GM12878 (cell line): Measurements from ENCODE around the gene GRM7. TPM values are rescaled to one million over a fixed set of nuclear protein-coding genes. Genes with fewer than 3 reads are reported as not detected.

Source experiments
- ATAC-seq: fragments of 200-7000 bp; cut with Tn5 transposase; 3 replicates; pipeline ENCODE4 v1.9.1; 2020; ENCODE audit warnings: mild to moderate bottlenecking, moderate library complexity
- BruUV-seq: library from RNA; stranded (reverse); fragments of 400-500 nt; replicated peaks from 2 replicates; lab custom pipeline; 2021; lab: Mats Ljungman, UMichigan
- CTCF ChIA-PET: fragments of 300-600 bp; sonication (Branson Sonifier 250); formaldehyde crosslinking; extraction: SDS; loops from one replicate; lab custom pipeline; 2021; ENCODE audit warnings: inconsistent platforms; lab: Yijun Ruan, JAX
- POLR2A ChIA-PET: fragments of 350-600 bp; formaldehyde crosslinking; extraction: SDS; loops from one replicate; lab custom pipeline; 2021; ENCODE audit warnings: inconsistent platforms; lab: Charles Lee
- RAD21 ChIA-PET: fragments of 300-600 bp; sonication (Branson Sonifier 250); formaldehyde crosslinking; loops from one replicate; lab custom pipeline; 2023; ENCODE audit warnings: antibody characterized with exemption; ENCODE audit not compliant: unreplicated experiment; lab: Charles Lee
- SMC1A ChIA-PET: fragments of 300-600 bp; sonication (Branson Sonifier 250); formaldehyde crosslinking; loops from one replicate; lab custom pipeline; 2023; ENCODE audit not compliant: unreplicated experiment, uncharacterized antibody; lab: Charles Lee
- DNase-seq: peaks from one replicate; pipeline ENCODE4 v3.0.0-alpha.2; 2011; ENCODE audit warnings: low read depth, low spot score
- FAIRE-seq: peaks from 3 replicates; lab custom pipeline; 2011; peaks lifted over from hg19 to GRCh38; lab: Jason Lieb, UNC
- H2AFZ ChIP-seq: 2 replicates; pipeline ENCODE4 v1.6.0; 2011; ENCODE audit warnings: low read depth, low read length, control low read depth; ENCODE audit not compliant: control insufficient read depth
- H3K27ac ChIP-seq: 2 replicates; pipeline ENCODE4 v1.5.1; 2011; ENCODE audit warnings: control low read depth; ENCODE audit not compliant: control insufficient read depth, insufficient read depth
- H3K27me3 ChIP-seq, 2 experiments: replicated peaks in 1 of 2; 2 replicates each; pipeline versions ENCODE4 v1.6.0 to v1.6.1; 2011; ENCODE audit warnings: low read length in 1 of 2; ENCODE audit not compliant: control insufficient read depth in 2 of 2, insufficient read depth in 2 of 2
- H3K36me3 ChIP-seq, 2 experiments: 2 replicates each; pipeline ENCODE4 v1.5.1; 2011; ENCODE audit warnings: low read length in 1 of 2; ENCODE audit not compliant: control insufficient read depth in 2 of 2, insufficient read depth in 2 of 2
- H3K4me1 ChIP-seq: 2 replicates; pipeline ENCODE4 v1.6.1; 2011; ENCODE audit warnings: mild to moderate bottlenecking, low read length, moderate library complexity, mixed read lengths; ENCODE audit not compliant: control insufficient read depth, insufficient read depth
- H3K4me2 ChIP-seq: 2 replicates; pipeline ENCODE4 v1.6.0; 2011; ENCODE audit warnings: control low read depth; ENCODE audit not compliant: control insufficient read depth, insufficient read depth
- H3K4me3 ChIP-seq: fragments of 200-600 bp; sonication (generic); 2 replicates; pipeline ENCODE4 v1.5.1; 2016
- H3K79me2 ChIP-seq: 2 replicates; pipeline ENCODE4 v1.6.0; 2011; ENCODE audit warnings: low read length; ENCODE audit not compliant: control insufficient read depth, insufficient read depth
- H3K9ac ChIP-seq: 2 replicates; pipeline ENCODE4 v1.8.0; 2011; ENCODE audit warnings: low read length, control low read depth, mixed read lengths; ENCODE audit not compliant: control insufficient read depth, insufficient read depth
- H3K9me3 ChIP-seq: replicated peaks from 3 replicates; pipeline ENCODE4 v1.5.1; 2011; ENCODE audit warnings: mild to moderate bottlenecking, low read length; ENCODE audit not compliant: control insufficient read depth, insufficient read depth
- H4K20me1 ChIP-seq: 2 replicates; pipeline ENCODE4 v1.6.0; 2011; ENCODE audit not compliant: control insufficient read depth, insufficient read depth
- BCL11A ChIP-seq: IDR thresholded peaks from 2 replicates; pipeline ENCODE4 v1.6.1; 2011; ENCODE audit warnings: low read depth, low read length
- CBX5 ChIP-seq: sonication (generic); IDR thresholded peaks from 2 replicates; pipeline ENCODE4 v1.6.1; 2016; ENCODE audit warnings: low read depth, moderate library complexity, mild to moderate bottlenecking, inconsistent platforms
- CEBPZ ChIP-seq: fragments of 150-350 bp; IDR thresholded peaks from 2 replicates; pipeline ENCODE4 v1.6.1; 2016; ENCODE audit warnings: low read depth, low read length
- EGR1 ChIP-seq, 2 experiments: IDR thresholded peaks; 1 replicate in 1 of 2; 2 replicates in 1 of 2; pipeline ENCODE4 v1.6.1; 2011 to 2012; ENCODE audit warnings: low read depth in 2 of 2, low read length in 2 of 2, borderline replicate concordance in 1 of 2, mild to moderate bottlenecking in 1 of 2, moderate library complexity in 1 of 2
- EP300 ChIP-seq, 2 experiments: fragments of 150-350 bp in 1 of 2; IDR thresholded peaks; 2 replicates each; pipeline ENCODE4 v1.6.1; 2011 to 2012; ENCODE audit warnings: low read depth in 2 of 2, low read length in 2 of 2, borderline replicate concordance in 1 of 2, improper control_type of control experiment in 1 of 2, inconsistent platforms in 1 of 2; ENCODE audit not compliant: control insufficient read depth in 1 of 2
- ESRRA ChIP-seq: IDR thresholded peaks from 2 replicates; pipeline ENCODE4 v1.6.1; 2012; ENCODE audit warnings: mild to moderate bottlenecking, low read length, improper control_type of control experiment
- MYC ChIP-seq: IDR thresholded peaks from 2 replicates; pipeline ENCODE4 v1.6.1; 2011; ENCODE audit warnings: mild to moderate bottlenecking, low read length, moderate library complexity, inconsistent platforms; ENCODE audit not compliant: insufficient read depth, insufficient replicate concordance, insufficient read length, severe bottlenecking
- NKRF ChIP-seq: fragments of 450-650 bp; conservative IDR thresholded peaks from 2 replicates; pipeline ENCODE4 v1.6.1; 2017; ENCODE audit warnings: mild to moderate bottlenecking, moderate library complexity
- RB1 ChIP-seq: fragments of 450-650 bp; formaldehyde crosslinking; IDR thresholded peaks from 2 replicates; pipeline ENCODE4 v1.6.1; 2017; ENCODE audit warnings: mild to moderate bottlenecking, borderline replicate concordance
- RELA ChIP-seq: fragments of 450-650 bp; IDR thresholded peaks from 2 replicates; pipeline ENCODE4 v1.8.0; 2014; ENCODE audit warnings: borderline replicate concordance; ENCODE audit not compliant: partially characterized antibody
- TARDBP ChIP-seq: IDR thresholded peaks from 2 replicates; pipeline ENCODE4 v1.6.1; 2016; ENCODE audit warnings: borderline replicate concordance
- TCF3 ChIP-seq: IDR thresholded peaks from 2 replicates; pipeline ENCODE4 v1.6.1; 2012; ENCODE audit warnings: low read depth, mild to moderate bottlenecking, low read length, borderline replicate concordance; ENCODE audit not compliant: insufficient read depth
- ZBTB11 ChIP-seq: fragments of 450-650 bp; formaldehyde crosslinking; IDR thresholded peaks from 2 replicates; pipeline ENCODE4 v1.5.0; 2022; ENCODE audit warnings: mild to moderate bottlenecking, missing genetic modification characterization
- ZNF24 ChIP-seq: fragments of 450-650 bp; IDR thresholded peaks from 2 replicates; pipeline ENCODE4 v1.6.1; 2017; ENCODE audit warnings: antibody characterized with exemption, mild to moderate bottlenecking
- WGBS: methylation state at CpG from one replicate; pipeline ENCODE4 v1.1.6; 2016; ENCODE audit warnings: low lambda C conversion rate; ENCODE audit not compliant: insufficient replicate concordance, insufficient coverage; ENCODE audit errors: missing lambda C conversion rate; 5-methylcytosine and 5-hydroxymethylcytosine counted together
- in situ Hi-C: fragments of 300-500 bp; cut with MboI; formaldehyde crosslinking; loops from 9 replicates; pipeline ENCODE4 v1.14.3; 2018; ENCODE audit warnings: mixed read lengths
- intact Hi-C: fragments of 100-400 bp; cut with micrococcal nuclease; formaldehyde crosslinking; loops from one replicate; pipeline ENCODE4 v1.14.2; 2022; ENCODE audit not compliant: unreplicated experiment
- polyA plus RNA-seq, 11 experiments: library from polyadenylated mRNA; depleted of rRNA in 4 of 11; unstranded in 6 of 11; stranded (reverse) in 5 of 11; fragments of >200 nt; fragmentation: Nextera tagmentation in 4 of 11; fragmentation: Illumina TruSeq in 1 of 11; extraction: Ambion mirVana in 4 of 11; extraction: Trizol in 1 of 11; gene quantifications; 1 replicate in 1 of 11; 2 replicates in 10 of 11; pipeline versions ENCODE4 v1.2.1 to v1.2.3, GENCODE V29; 2011 to 2016; ENCODE audit warnings: inconsistent platforms in 2 of 11, missing spikeins in 2 of 11, low read depth in 1 of 11
- total RNA-seq, 4 experiments: library from RNA; depleted of rRNA in 3 of 4; stranded (reverse); fragments of >200 nt in 3 of 4; fragmentation: Illumina TruSeq in 1 of 4; extraction: Trizol in 1 of 4; gene quantifications; 2 replicates each; pipeline versions ENCODE4 v1.2.1 to v1.2.3, GENCODE V29; 2013 to 2021

The GRM7 gene
- total and polyA plus RNA-seq, 10 of the 15 experiments (the other 5 are each of a cell fraction or from before 2014, with no cell fraction given), result not detected

GRCh38 chr3:7650466-7650865 lies 789.6 kb downstream of the GRM7 start:
- in situ Hi-C loops, result no loop called here
- Histone ChIP-seq H3K27me3 (no peaks in the 10 kb centered on the region), H2AFZ (no peak overlapping the region), H4K20me1 (no peaks in the 10 kb centered on the region), H3K36me3 (no peaks in the 10 kb centered on the region), H3K4me1 (no peaks in the 10 kb centered on the region), H3K9me3 (no peaks in the 10 kb centered on the region), H3K27ac (no peak overlapping the region), H3K4me3 (no peak overlapping the region), H3K4me2 (no peak overlapping the region), H3K79me2 (no peaks in the 10 kb centered on the region), H3K9ac (no peak overlapping the region)
- no TSS peak for BruUV-seq
- POLR2A ChIA-PET, result no interaction called here
- no peak for DNase-seq
- RAD21 ChIA-PET, result no interaction called here
- CTCF ChIA-PET, result no interaction called here
- 0% methylated on average over 1 of the region's 1 CpG for WGBS
- FAIRE-seq, result no peak
- no peak for ATAC-seq
- SMC1A ChIA-PET, result interaction anchor here (1.0 to 1.1 kb wide), 2 partner anchors 9 to 47 kb away, joined by 3 read pairs; no protein-coding TSS in a partner anchor
- intact Hi-C loops, result no loop called here
- TF ChIP-seq ZNF24, result no peak
- TF ChIP-seq CEBPZ, result no peak
- no peak for TF ChIP-seq TCF3
- no peak for TF ChIP-seq RB1
- TF ChIP-seq RELA, result no peak
- no peak for TF ChIP-seq ESRRA
- TF ChIP-seq TARDBP, result no peak
- TF ChIP-seq CBX5, result no peak
- TF ChIP-seq EGR1 (IDR thresholded peaks at IDR 0.05; ENCODE audit: borderline replicate concordance in 1 of 2, low read depth in 2 of 2, low read length in 2 of 2), result no peak
- TF ChIP-seq BCL11A, result no peak
- TF ChIP-seq ZBTB11, result no peak
- TF ChIP-seq NKRF, result no peak
- TF ChIP-seq EP300 (IDR thresholded peaks at IDR 0.05; ENCODE audit: borderline replicate concordance in 1 of 2, control insufficient read depth in 1 of 2, low read depth in 2 of 2, low read length in 2 of 2), result no peak
- no peak for TF ChIP-seq MYC
